Measurements from ENCODE around the gene VN1R5.

DNA sequence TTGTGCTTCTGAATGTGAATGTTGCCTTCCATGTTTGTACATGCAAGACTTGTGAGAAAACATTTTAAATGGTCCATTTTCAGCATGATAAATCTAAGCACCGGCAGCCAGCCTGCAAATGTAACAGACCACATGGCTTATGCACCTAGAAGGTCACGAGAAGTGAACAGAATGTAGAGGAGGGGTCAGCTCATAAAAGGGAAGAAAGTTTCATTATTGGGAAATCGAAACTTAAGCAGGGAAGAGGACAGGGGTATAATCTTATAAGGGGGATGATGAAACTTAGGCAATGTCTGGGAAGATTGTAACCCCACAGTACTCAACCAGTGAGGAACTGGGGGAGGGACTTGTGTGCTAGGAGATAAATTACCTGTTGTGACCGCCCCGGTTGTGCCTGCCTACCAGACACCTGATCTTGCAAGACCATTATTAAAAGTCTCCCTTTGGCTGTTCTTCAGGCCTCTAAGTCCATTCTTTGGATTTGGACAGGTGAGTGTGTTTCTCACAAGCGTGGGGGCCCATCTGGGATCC lies 37.7 kb upstream of the VN1R5 start:
- TF ChIP-seq GATA2 (IDR thresholded peaks at IDR 0.05; ENCODE audit: low read depth, low read length) (no peak), GATA3 (IDR thresholded peaks at IDR 0.05; ENCODE audit: low read depth, low read length) (no peak)

Data from SH-SY5Y (cell line).